RWPE2 (cell line): ENCODE data around the gene IARS1.

Source experiments
- ATAC-seq: fragments of 200-7000 bp; cut with Tn5 transposase; 3 replicates; pipeline ENCODE4 v1.9.1; 2021; ENCODE audit warnings: low read depth
- DNase-seq: peaks from one replicate; pipeline ENCODE4 v3.0.0-alpha.2; 2020; ENCODE audit warnings: low spot score
- H3K27ac ChIP-seq: fragments of 450-650 bp; 2 replicates; pipeline ENCODE4 v1.5.1; 2017; ENCODE audit warnings: mild to moderate bottlenecking; ENCODE audit not compliant: poor library complexity, severe bottlenecking
- H3K27me3 ChIP-seq: fragments of 250-450 bp; sonication (Bioruptor Pico); 2 replicates; pipeline ENCODE4 v1.5.1; 2021; ENCODE audit warnings: mild to moderate bottlenecking, moderate library complexity; ENCODE audit not compliant: insufficient read depth, poor library complexity, severe bottlenecking
- H3K36me3 ChIP-seq: fragments of 250-450 bp; sonication (Bioruptor Pico); 2 replicates; pipeline ENCODE4 v1.5.1; 2020; ENCODE audit warnings: low read depth, mild to moderate bottlenecking, moderate library complexity
- H3K4me1 ChIP-seq: fragments of 250-450 bp; sonication (Bioruptor Pico); 2 replicates; pipeline ENCODE4 v1.5.1; 2021; ENCODE audit warnings: mild to moderate bottlenecking, moderate library complexity; ENCODE audit not compliant: insufficient read depth, poor library complexity, severe bottlenecking
- H3K4me3 ChIP-seq: fragments of 250-450 bp; sonication (Bioruptor Pico); 2 replicates; pipeline ENCODE4 v1.5.1; 2021; ENCODE audit warnings: mild to moderate bottlenecking, moderate library complexity; ENCODE audit not compliant: severe bottlenecking
- H3K9me3 ChIP-seq: fragments of 250-450 bp; sonication (Bioruptor Pico); 2 replicates; pipeline ENCODE4 v1.5.1; 2021; ENCODE audit warnings: mild to moderate bottlenecking, moderate library complexity; ENCODE audit not compliant: severe bottlenecking
- TF ChIP-seq, protein P1 (sequence below): fragments of 450-650 bp; IDR thresholded peaks from one replicate; pipeline ENCODE4 v1.5.1; 2017; ENCODE audit warnings: mild to moderate bottlenecking, moderate library complexity; ENCODE audit not compliant: poor library complexity, severe bottlenecking

The IARS1 gene

DNA sequence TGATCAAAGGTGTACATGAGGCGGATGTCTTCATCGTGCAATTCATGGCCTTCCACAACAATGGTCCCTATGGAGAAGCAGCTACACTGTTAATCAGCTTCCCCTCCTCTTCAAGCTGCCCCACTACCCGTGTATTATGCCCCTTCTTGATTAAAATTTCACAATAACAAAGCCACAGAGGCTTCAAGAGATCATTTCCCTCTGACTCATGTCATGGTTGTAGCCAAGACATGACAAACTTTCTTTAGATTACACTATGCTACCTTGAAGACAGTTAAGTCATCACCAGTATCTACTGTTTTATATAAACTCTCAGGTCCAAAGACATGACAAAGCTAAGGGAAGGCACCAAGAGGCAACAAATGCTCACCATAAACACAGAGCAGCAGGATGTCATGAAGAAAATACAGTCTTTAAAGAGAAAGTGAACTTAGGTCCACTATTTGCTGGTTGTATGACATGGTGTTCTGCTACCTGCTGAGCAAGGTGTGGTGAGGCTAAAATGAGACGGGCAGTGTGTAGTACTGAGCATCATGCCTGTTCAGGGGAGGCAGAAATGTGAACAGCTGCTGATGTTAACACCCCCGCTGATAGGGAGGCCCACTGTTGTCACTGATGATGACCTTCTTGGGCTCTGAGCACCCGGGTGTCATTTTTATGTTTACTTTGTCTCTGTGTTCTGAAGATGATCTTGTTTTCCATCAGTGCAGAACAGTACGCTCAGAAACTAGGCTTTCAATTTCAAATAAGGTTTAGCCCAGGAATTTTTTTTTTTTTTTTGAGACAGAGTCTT is 48.3 kb downstream of the IARS1 start:
- no peaks in the 10 kb centered on the region for H3K4me1 ChIP-seq
- H3K9me3 ChIP-seq, result no peaks in the 10 kb centered on the region
- no peak overlapping the region for H3K27ac ChIP-seq
- peaks cover 100% of the 10 kb centered on the region for H3K36me3 ChIP-seq
- TF ChIP-seq, protein P1, sequence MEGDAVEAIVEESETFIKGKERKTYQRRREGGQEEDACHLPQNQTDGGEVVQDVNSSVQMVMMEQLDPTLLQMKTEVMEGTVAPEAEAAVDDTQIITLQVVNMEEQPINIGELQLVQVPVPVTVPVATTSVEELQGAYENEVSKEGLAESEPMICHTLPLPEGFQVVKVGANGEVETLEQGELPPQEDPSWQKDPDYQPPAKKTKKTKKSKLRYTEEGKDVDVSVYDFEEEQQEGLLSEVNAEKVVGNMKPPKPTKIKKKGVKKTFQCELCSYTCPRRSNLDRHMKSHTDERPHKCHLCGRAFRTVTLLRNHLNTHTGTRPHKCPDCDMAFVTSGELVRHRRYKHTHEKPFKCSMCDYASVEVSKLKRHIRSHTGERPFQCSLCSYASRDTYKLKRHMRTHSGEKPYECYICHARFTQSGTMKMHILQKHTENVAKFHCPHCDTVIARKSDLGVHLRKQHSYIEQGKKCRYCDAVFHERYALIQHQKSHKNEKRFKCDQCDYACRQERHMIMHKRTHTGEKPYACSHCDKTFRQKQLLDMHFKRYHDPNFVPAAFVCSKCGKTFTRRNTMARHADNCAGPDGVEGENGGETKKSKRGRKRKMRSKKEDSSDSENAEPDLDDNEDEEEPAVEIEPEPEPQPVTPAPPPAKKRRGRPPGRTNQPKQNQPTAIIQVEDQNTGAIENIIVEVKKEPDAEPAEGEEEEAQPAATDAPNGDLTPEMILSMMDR, result no peak
- no peak overlapping the region for H3K4me3 ChIP-seq
- ATAC-seq (peak; percentile 49; the same call in 1 of the 3 replicates), DNase-seq (no peak)
- no peaks in the 10 kb centered on the region for H3K27me3 ChIP-seq
